Neuronal stem cell (in vitro differentiated cells): ENCODE measurements around the gene TRAF3.

Experiments
- DNase-seq: peaks from one replicate; pipeline ENCODE4 v3.0.0-alpha.2; 2013; ENCODE audit warnings: low spot score
- H2AFZ ChIP-seq: one replicate; pipeline ENCODE4 v1.6.1; 2013; ENCODE audit warnings: mild to moderate bottlenecking, low read length, inconsistent platforms
- H2AK5ac ChIP-seq: 2 replicates; pipeline ENCODE4 v1.6.1; 2013; ENCODE audit warnings: low read depth, mild to moderate bottlenecking, inconsistent platforms, low read length, moderate library complexity, mixed read lengths
- H2BK120ac ChIP-seq: 2 replicates; pipeline ENCODE4 v1.6.1; 2013; ENCODE audit warnings: low read depth, mild to moderate bottlenecking, inconsistent platforms, low read length, moderate library complexity, mixed read lengths
- H2BK12ac ChIP-seq: one replicate; pipeline ENCODE4 v1.6.1; 2013; ENCODE audit warnings: low read length, inconsistent platforms
- H2BK15ac ChIP-seq: 2 replicates; pipeline ENCODE4 v1.6.1; 2013; ENCODE audit warnings: mild to moderate bottlenecking, low read length, inconsistent platforms, mixed read lengths
- H2BK5ac ChIP-seq: one replicate; pipeline ENCODE4 v1.6.1; 2013; ENCODE audit warnings: inconsistent platforms, mild to moderate bottlenecking, low read length, moderate library complexity
- H3K14ac ChIP-seq: one replicate; pipeline ENCODE4 v1.6.1; 2013; ENCODE audit warnings: low read length, inconsistent platforms
- H3K18ac ChIP-seq: 2 replicates; pipeline ENCODE4 v1.6.1; 2013; ENCODE audit warnings: low read length, inconsistent platforms
- H3K23ac ChIP-seq: 2 replicates; pipeline ENCODE4 v1.6.1; 2013; ENCODE audit warnings: low read depth, mild to moderate bottlenecking, mixed read lengths, low read length, inconsistent platforms; ENCODE audit not compliant: poor library complexity
- H3K27ac ChIP-seq: replicated peaks from 3 replicates; pipeline ENCODE4 v1.5.1; 2013; ENCODE audit warnings: low read length, inconsistent platforms
- H3K27me3 ChIP-seq, 3 experiments: 2 replicates each; pipeline ENCODE4 v1.6.1; 2013; ENCODE audit warnings: low read length in 3 of 3, mild to moderate bottlenecking in 2 of 3, inconsistent platforms in 1 of 3, low read depth in 1 of 3, mixed read lengths in 1 of 3, moderate library complexity in 1 of 3; ENCODE audit not compliant: control insufficient read depth in 3 of 3, insufficient read depth in 3 of 3
- H3K36me3 ChIP-seq, 2 donors: replicated peaks in 1 of 2; 2 replicates each; pipeline ENCODE4 v1.6.1; 2013; ENCODE audit warnings: low read length in 2 of 2; ENCODE audit not compliant: control insufficient read depth in 2 of 2, insufficient read depth in 2 of 2
- H3K4ac ChIP-seq: 2 replicates; pipeline ENCODE4 v1.6.1; 2013; ENCODE audit warnings: inconsistent platforms, mild to moderate bottlenecking, low read length, moderate library complexity
- H3K4me1 ChIP-seq, 2 donors: 1 replicate in 1 of 2; 2 replicates in 1 of 2; pipeline ENCODE4 v1.6.1; 2013; ENCODE audit warnings: low read length in 2 of 2, low read depth in 1 of 2; ENCODE audit not compliant: control insufficient read depth in 2 of 2, insufficient read depth in 1 of 2
- H3K4me2 ChIP-seq: one replicate; pipeline ENCODE4 v1.6.1; 2013; ENCODE audit warnings: mild to moderate bottlenecking, low read length, inconsistent platforms; ENCODE audit not compliant: insufficient read depth, poor library complexity, severe bottlenecking
- H3K4me3 ChIP-seq, 2 donors: 2 replicates each; pipeline ENCODE4 v1.5.1; 2013; ENCODE audit warnings: low read length in 2 of 2, mild to moderate bottlenecking in 2 of 2, inconsistent platforms in 1 of 2, moderate library complexity in 1 of 2
- H3K79me1 ChIP-seq: one replicate; pipeline ENCODE4 v1.6.1; 2013; ENCODE audit warnings: low read depth, mild to moderate bottlenecking, inconsistent platforms, low read length, moderate library complexity
- H3K9ac ChIP-seq: one replicate; pipeline ENCODE4 v1.6.1; 2013; ENCODE audit warnings: mild to moderate bottlenecking, low read depth, low read length, inconsistent platforms; ENCODE audit not compliant: poor library complexity
- H3K9me3 ChIP-seq, 2 donors: replicated peaks in 1 of 2; 2 replicates each; pipeline versions ENCODE3 to v1.6.1; 2013; ENCODE audit warnings: low read length in 2 of 2, mild to moderate bottlenecking in 2 of 2, inconsistent platforms in 1 of 2, low read depth in 1 of 2, mixed read lengths in 1 of 2, moderate library complexity in 1 of 2; ENCODE audit not compliant: control insufficient read depth in 2 of 2, insufficient read depth in 1 of 2
- H4K8ac ChIP-seq: one replicate; pipeline ENCODE4 v1.6.1; 2013; ENCODE audit warnings: low read depth, mild to moderate bottlenecking, inconsistent platforms, low read length, moderate library complexity
- H4K91ac ChIP-seq: one replicate; pipeline ENCODE4 v1.6.1; 2013; ENCODE audit warnings: low read length, low read depth, mild to moderate bottlenecking, inconsistent platforms; ENCODE audit not compliant: poor library complexity
- WGBS, 2 donors: extraction: QIAGEN DNeasy Blood & Tissue Kit; methylation state at CpG; one replicate each; pipeline ENCODE4 v1.1.7; 2013; ENCODE audit warnings: missing lambda C conversion rate in 2 of 2, mixed read lengths in 1 of 2; ENCODE audit not compliant: insufficient read length in 2 of 2, insufficient replicate concordance in 1 of 2; ENCODE audit errors: extremely low coverage in 2 of 2; 5-methylcytosine and 5-hydroxymethylcytosine counted together

TRAF3 gene

GRCh38 chr14:102866982-102867761, 89.9 kb downstream of the TRAF3 start:
- Histone ChIP-seq H3K4me1 (peaks cover 0 to 5% of the 10 kb centered on the region in 2 donors), H4K91ac (no peak overlapping the region), H2BK5ac (no peak overlapping the region), H2BK120ac (no peak overlapping the region), H2AK5ac (no peak overlapping the region), H3K18ac (peak overlapping the region; percentile 36), H3K27me3 (no peaks in the 10 kb centered on the region), H3K9ac (no peak overlapping the region), H2BK15ac (no peak overlapping the region), H2BK12ac (no peak overlapping the region), H3K4ac (no peak overlapping the region), H3K36me3 (peaks cover 6 to 19% of the 10 kb centered on the region in 2 donors), H4K8ac (no peak overlapping the region), H3K79me1 (no peaks in the 10 kb centered on the region), H2AFZ (no peak overlapping the region), H3K9me3 (peaks cover 1 to 15% of the 10 kb centered on the region in 2 donors), H3K4me3 (no peak overlapping the region), H3K14ac (peak overlapping the region; percentile 17), H3K4me2 (no peak overlapping the region), H3K23ac (no peak overlapping the region), H3K27ac (no peak overlapping the region)
- DNase-seq: no peak
- no CpG with 5 or more reads among the region's 9 CpGs for WGBS, 2 donors

DNA sequence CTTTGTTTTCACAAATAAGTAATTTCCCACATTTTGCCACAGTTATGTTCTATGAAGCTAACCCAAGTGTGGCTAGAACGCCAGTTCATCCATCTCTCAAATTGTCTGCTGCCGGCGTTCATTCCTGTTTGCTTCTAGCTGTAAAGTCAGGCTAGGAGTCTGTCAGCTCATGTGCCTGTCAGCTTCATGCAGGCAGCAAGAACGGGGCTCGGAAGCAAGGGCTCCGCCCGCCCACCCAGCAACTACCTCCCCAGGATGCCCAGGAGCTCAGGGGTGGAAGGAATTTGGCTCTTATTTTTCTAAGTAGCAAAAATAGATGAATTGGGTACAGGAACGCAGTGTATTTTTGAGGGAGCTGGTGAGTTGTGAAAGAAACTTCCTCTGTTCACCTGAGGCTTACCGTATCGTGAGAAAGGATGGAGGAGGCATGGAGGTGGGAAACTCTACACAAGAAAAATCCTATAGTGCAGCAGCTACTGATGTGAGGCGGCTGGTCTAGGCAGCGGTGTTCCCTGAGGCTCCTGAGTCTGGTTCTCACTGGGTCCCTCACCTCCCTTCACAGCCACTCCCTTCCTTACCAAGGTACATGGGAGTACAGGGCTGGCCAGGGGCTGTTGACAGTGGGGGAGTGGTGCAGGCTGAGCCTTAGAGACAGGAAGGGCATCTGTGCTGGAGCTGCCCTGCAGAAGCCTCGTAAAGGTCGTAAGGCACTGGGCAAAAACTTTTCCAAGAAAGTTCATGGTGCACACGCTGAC, 90.8 kb downstream of the TRAF3 start:
- Histone ChIP-seq H3K4me1 (peaks cover 0 to 5% of the 10 kb centered on the region in 2 donors), H3K79me1 (no peaks in the 10 kb centered on the region), H4K91ac (no peak overlapping the region), H3K27ac (no peak overlapping the region), H2BK12ac (no peak overlapping the region), H3K9ac (no peak overlapping the region), H2BK15ac (no peak overlapping the region), H3K27me3 (no peaks in the 10 kb centered on the region), H2AFZ (no peak overlapping the region), H3K4ac (no peak overlapping the region), H3K36me3 (peaks cover 7 to 25% of the 10 kb centered on the region in 2 donors), H2AK5ac (no peak overlapping the region), H3K18ac (peak overlapping the region; percentile 33), H3K23ac (no peak overlapping the region), H3K14ac (no peak overlapping the region), H2BK120ac (no peak overlapping the region), H3K9me3 (peaks cover 1 to 7% of the 10 kb centered on the region in 2 donors), H3K4me2 (no peak overlapping the region), H2BK5ac (no peak overlapping the region), H4K8ac (no peak overlapping the region), H3K4me3 (no peak overlapping the region)
- DNase-seq: no peak
- WGBS, 2 donors: no CpG with 5 or more reads among the region's 15 CpGs

DNA sequence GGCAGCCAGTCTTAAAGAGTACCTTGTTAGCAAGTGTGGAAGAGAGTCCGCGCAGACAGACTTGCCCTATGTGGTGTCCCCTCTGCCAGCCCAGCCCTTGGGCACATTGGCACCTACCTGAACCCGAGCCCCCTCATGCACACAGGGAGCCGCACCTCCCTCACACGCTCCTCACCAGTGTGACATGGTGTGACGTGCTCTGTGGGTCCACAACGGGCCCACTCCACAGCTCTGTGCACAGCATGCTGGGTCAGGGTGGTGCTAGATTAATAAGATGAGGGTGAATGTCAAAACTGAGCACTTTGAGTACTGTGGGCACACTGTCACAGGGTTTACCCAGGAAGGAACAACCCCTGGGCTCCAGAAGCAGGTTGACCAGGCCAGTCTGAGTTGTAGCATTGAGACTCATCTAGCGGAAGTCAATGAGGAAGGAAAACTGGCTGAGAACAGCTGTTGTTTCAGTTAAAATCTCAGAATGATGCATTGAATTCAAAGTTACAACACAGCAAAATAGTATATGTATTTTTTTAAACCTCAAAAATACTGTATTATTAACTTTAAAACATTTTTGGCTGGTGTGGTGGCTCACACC, 91.8 kb downstream of the TRAF3 start:
- Histone ChIP-seq H3K36me3 (peaks cover 9 to 31% of the 10 kb centered on the region in 2 donors), H3K4me1 (no peaks in the 10 kb centered on the region)
- WGBS, 2 donors: no CpG with 5 or more reads among the region's 8 CpGs

GRCh38 chr14:102870246-102870645, 93.0 kb downstream of the TRAF3 start:
- no peak overlapping the region for H3K14ac ChIP-seq
- no peaks in the 10 kb centered on the region for H3K27me3 ChIP-seq
- H3K23ac ChIP-seq: no peak overlapping the region
- H3K79me1 ChIP-seq: no peaks in the 10 kb centered on the region
- no peak overlapping the region for H4K8ac ChIP-seq
- WGBS, 2 donors: no CpG with 5 or more reads among the region's 21 CpGs
- H2AK5ac ChIP-seq: no peak overlapping the region
- H3K27ac ChIP-seq: no peak overlapping the region
- H3K4me3 ChIP-seq: no peak overlapping the region
- H3K4me1 ChIP-seq: no peaks in the 10 kb centered on the region
- no peak for DNase-seq
- H2BK15ac ChIP-seq: no peak overlapping the region
- no peak overlapping the region for H2BK120ac ChIP-seq
- H3K9ac ChIP-seq: no peak overlapping the region
- no peak overlapping the region for H3K4ac ChIP-seq
- H3K36me3 ChIP-seq: peaks cover 9 to 39% of the 10 kb centered on the region in 2 donors
- H3K18ac ChIP-seq: no peak overlapping the region
- peaks cover 0 to 1% of the 10 kb centered on the region in 2 donors for H3K9me3 ChIP-seq
- no peak overlapping the region for H3K4me2 ChIP-seq
- no peak overlapping the region for H4K91ac ChIP-seq
- H2BK12ac ChIP-seq: no peak overlapping the region
- no peak overlapping the region for H2AFZ ChIP-seq
- H2BK5ac ChIP-seq: no peak overlapping the region

More for the DNA sequence above, 91.8 kb downstream of the TRAF3 start:
- Histone ChIP-seq H3K9ac (no peak overlapping the region), H2BK12ac (no peak overlapping the region), H3K79me1 (no peaks in the 10 kb centered on the region), H3K27ac (no peak overlapping the region), H3K4me3 (peak overlapping the region in 1 of 2 donors; percentile 2), H2BK120ac (no peak overlapping the region), H2BK15ac (no peak overlapping the region), H2BK5ac (no peak overlapping the region), H4K8ac (no peak overlapping the region), H3K4ac (no peak overlapping the region), H2AK5ac (no peak overlapping the region), H3K18ac (no peak overlapping the region), H4K91ac (no peak overlapping the region), H3K14ac (peak overlapping the region; percentile 91), H3K9me3 (peaks cover 0 to 1% of the 10 kb centered on the region in 2 donors), H3K4me2 (no peak overlapping the region), H2AFZ (no peak overlapping the region), H3K27me3 (no peaks in the 10 kb centered on the region), H3K23ac (peak overlapping the region; percentile 61)
- no peak for DNase-seq
